ENCODE results near the gene TPX2.
A peak's percentile ranks its signal among the peaks of the same experiment; 100 is the strongest.

Gene TPX2

GRCh38 chr20:31717478-31718201, 21.4 kb upstream of the TPX2 start:
- no peak for DNase-seq (ENCODE audit: low read depth)
- TF ChIP-seq CTCF (conservative IDR thresholded peaks at IDR 0.05; ENCODE audit: control insufficient read depth, insufficient read depth, low read depth, low read length): no peak
- peak overlapping the region; percentile 12 for H3K4me3 ChIP-seq (ENCODE audit: control insufficient read depth, low read depth, low read length)

GRCh38 chr20:31718952-31719643, 20.0 kb upstream of the TPX2 start:
- H3K4me3 ChIP-seq (ENCODE audit: control insufficient read depth, low read depth, low read length): peak overlapping the region; percentile 71
- no peak for TF ChIP-seq CTCF (conservative IDR thresholded peaks at IDR 0.05; ENCODE audit: control insufficient read depth, insufficient read depth, low read depth, low read length)
- DNase-seq (ENCODE audit: low read depth): no peak

- DNase-seq (ENCODE audit: low read depth): no peak
- no peak for TF ChIP-seq CTCF (conservative IDR thresholded peaks at IDR 0.05; ENCODE audit: control insufficient read depth, insufficient read depth, low read depth, low read length)
- peak overlapping the region; percentile 71 for H3K4me3 ChIP-seq (ENCODE audit: control insufficient read depth, low read depth, low read length)
Observed at GRCh38 chr20:31719644-31720485, 19.2 kb upstream of the TPX2 start.

- DNase-seq (ENCODE audit: low read depth): no peak
- H3K4me3 ChIP-seq (ENCODE audit: control insufficient read depth, low read depth, low read length): peak overlapping the region; percentile 71
- no peak for TF ChIP-seq CTCF (conservative IDR thresholded peaks at IDR 0.05; ENCODE audit: control insufficient read depth, insufficient read depth, low read depth, low read length)
Observed at GRCh38 chr20:31720486-31721407, 18.3 kb upstream of the TPX2 start.

- no peak for TF ChIP-seq CTCF (conservative IDR thresholded peaks at IDR 0.05; ENCODE audit: control insufficient read depth, insufficient read depth, low read depth, low read length)
- H3K4me3 ChIP-seq (ENCODE audit: control insufficient read depth, low read depth, low read length): peak overlapping the region; percentile 71
- no peak for DNase-seq (ENCODE audit: low read depth)
Observed at GRCh38 chr20:31721408-31722256, 17.5 kb upstream of the TPX2 start.
